GM12878 (cell line): ENCODE measurements around the gene THADA. TPM values are rescaled to one million over a fixed set of nuclear protein-coding genes. Genes with fewer than 3 reads are reported as not detected.
A peak's percentile ranks its signal among the peaks of the same experiment; 100 is the strongest.

Experiments used
- ATAC-seq: fragments of 200-7000 bp; cut with Tn5 transposase; 3 replicates; pipeline ENCODE4 v1.9.1; 2020; ENCODE audit warnings: mild to moderate bottlenecking, moderate library complexity
- BruUV-seq: library from RNA; stranded (reverse); fragments of 400-500 nt; replicated peaks from 2 replicates; lab custom pipeline; 2021; lab: Mats Ljungman, UMichigan
- CTCF ChIA-PET: fragments of 300-600 bp; sonication (Branson Sonifier 250); formaldehyde crosslinking; extraction: SDS; loops from one replicate; lab custom pipeline; 2021; ENCODE audit warnings: inconsistent platforms; lab: Yijun Ruan, JAX
- POLR2A ChIA-PET: fragments of 350-600 bp; formaldehyde crosslinking; extraction: SDS; loops from one replicate; lab custom pipeline; 2021; ENCODE audit warnings: inconsistent platforms; lab: Charles Lee
- RAD21 ChIA-PET: fragments of 300-600 bp; sonication (Branson Sonifier 250); formaldehyde crosslinking; loops from one replicate; lab custom pipeline; 2023; ENCODE audit warnings: antibody characterized with exemption; ENCODE audit not compliant: unreplicated experiment; lab: Charles Lee
- SMC1A ChIA-PET: fragments of 300-600 bp; sonication (Branson Sonifier 250); formaldehyde crosslinking; loops from one replicate; lab custom pipeline; 2023; ENCODE audit not compliant: unreplicated experiment, uncharacterized antibody; lab: Charles Lee
- DNase-seq: peaks from one replicate; pipeline ENCODE4 v3.0.0-alpha.2; 2011; ENCODE audit warnings: low read depth, low spot score
- FAIRE-seq: peaks from 3 replicates; lab custom pipeline; 2011; peaks lifted over from hg19 to GRCh38; lab: Jason Lieb, UNC
- H2AFZ ChIP-seq: 2 replicates; pipeline ENCODE4 v1.6.0; 2011; ENCODE audit warnings: low read depth, low read length, control low read depth; ENCODE audit not compliant: control insufficient read depth
- H3K27ac ChIP-seq: 2 replicates; pipeline ENCODE4 v1.5.1; 2011; ENCODE audit warnings: control low read depth; ENCODE audit not compliant: control insufficient read depth, insufficient read depth
- H3K27me3 ChIP-seq, 2 experiments: replicated peaks in 1 of 2; 2 replicates each; pipeline versions ENCODE4 v1.6.0 to v1.6.1; 2011; ENCODE audit warnings: low read length in 1 of 2; ENCODE audit not compliant: control insufficient read depth in 2 of 2, insufficient read depth in 2 of 2
- H3K36me3 ChIP-seq, 2 experiments: 2 replicates each; pipeline ENCODE4 v1.5.1; 2011; ENCODE audit warnings: low read length in 1 of 2; ENCODE audit not compliant: control insufficient read depth in 2 of 2, insufficient read depth in 2 of 2
- H3K4me1 ChIP-seq: 2 replicates; pipeline ENCODE4 v1.6.1; 2011; ENCODE audit warnings: mild to moderate bottlenecking, low read length, moderate library complexity, mixed read lengths; ENCODE audit not compliant: control insufficient read depth, insufficient read depth
- H3K4me2 ChIP-seq: 2 replicates; pipeline ENCODE4 v1.6.0; 2011; ENCODE audit warnings: control low read depth; ENCODE audit not compliant: control insufficient read depth, insufficient read depth
- H3K4me3 ChIP-seq: fragments of 200-600 bp; sonication (generic); 2 replicates; pipeline ENCODE4 v1.5.1; 2016
- H3K79me2 ChIP-seq: 2 replicates; pipeline ENCODE4 v1.6.0; 2011; ENCODE audit warnings: low read length; ENCODE audit not compliant: control insufficient read depth, insufficient read depth
- H3K9ac ChIP-seq: 2 replicates; pipeline ENCODE4 v1.8.0; 2011; ENCODE audit warnings: low read length, control low read depth, mixed read lengths; ENCODE audit not compliant: control insufficient read depth, insufficient read depth
- H3K9me3 ChIP-seq: replicated peaks from 3 replicates; pipeline ENCODE4 v1.5.1; 2011; ENCODE audit warnings: mild to moderate bottlenecking, low read length; ENCODE audit not compliant: control insufficient read depth, insufficient read depth
- H4K20me1 ChIP-seq: 2 replicates; pipeline ENCODE4 v1.6.0; 2011; ENCODE audit not compliant: control insufficient read depth, insufficient read depth
- CEBPZ ChIP-seq: fragments of 150-350 bp; IDR thresholded peaks from 2 replicates; pipeline ENCODE4 v1.6.1; 2016; ENCODE audit warnings: low read depth, low read length
- JUNB ChIP-seq: IDR thresholded peaks from 2 replicates; pipeline ENCODE4 v1.6.1; 2016; ENCODE audit warnings: antibody characterized with exemption, mild to moderate bottlenecking
- MTA3 ChIP-seq: IDR thresholded peaks from 2 replicates; pipeline ENCODE4 v1.6.1; 2012; ENCODE audit warnings: low read length, inconsistent platforms, borderline replicate concordance
- NBN ChIP-seq: fragments of 450-650 bp; IDR thresholded peaks from 2 replicates; pipeline ENCODE4 v1.6.1; 2016
- POLR2A ChIP-seq: IDR thresholded peaks from 2 replicates; pipeline ENCODE4 v1.6.1; 2011; ENCODE audit warnings: low read depth, mild to moderate bottlenecking, low read length
- SMC3 ChIP-seq: IDR thresholded peaks from 2 replicates; pipeline ENCODE4 v1.6.1; 2011; ENCODE audit warnings: low read length, improper control_type of control experiment, borderline replicate concordance
- ZNF384 ChIP-seq: IDR thresholded peaks from 2 replicates; pipeline ENCODE4 v1.6.1; 2012; ENCODE audit warnings: low read depth, mild to moderate bottlenecking, low read length, improper control_type of control experiment, borderline replicate concordance
- ZNF622 ChIP-seq: fragments of 450-650 bp; IDR thresholded peaks from 2 replicates; pipeline ENCODE4 v1.6.1; 2017; ENCODE audit warnings: mild to moderate bottlenecking, inconsistent platforms
- WGBS: methylation state at CpG from one replicate; pipeline ENCODE4 v1.1.6; 2016; ENCODE audit warnings: low lambda C conversion rate; ENCODE audit not compliant: insufficient replicate concordance, insufficient coverage; ENCODE audit errors: missing lambda C conversion rate; 5-methylcytosine and 5-hydroxymethylcytosine counted together
- in situ Hi-C: fragments of 300-500 bp; cut with MboI; formaldehyde crosslinking; loops from 9 replicates; pipeline ENCODE4 v1.14.3; 2018; ENCODE audit warnings: mixed read lengths
- intact Hi-C: fragments of 100-400 bp; cut with micrococcal nuclease; formaldehyde crosslinking; loops from one replicate; pipeline ENCODE4 v1.14.2; 2022; ENCODE audit not compliant: unreplicated experiment
- polyA plus RNA-seq, 11 experiments: library from polyadenylated mRNA; depleted of rRNA in 4 of 11; unstranded in 6 of 11; stranded (reverse) in 5 of 11; fragments of >200 nt; fragmentation: Nextera tagmentation in 4 of 11; fragmentation: Illumina TruSeq in 1 of 11; extraction: Ambion mirVana in 4 of 11; extraction: Trizol in 1 of 11; gene quantifications; 1 replicate in 1 of 11; 2 replicates in 10 of 11; pipeline versions ENCODE4 v1.2.1 to v1.2.3, GENCODE V29; 2011 to 2016; ENCODE audit warnings: inconsistent platforms in 2 of 11, missing spikeins in 2 of 11, low read depth in 1 of 11
- total RNA-seq, 4 experiments: library from RNA; depleted of rRNA in 3 of 4; stranded (reverse); fragments of >200 nt in 3 of 4; fragmentation: Illumina TruSeq in 1 of 4; extraction: Trizol in 1 of 4; gene quantifications; 2 replicates each; pipeline versions ENCODE4 v1.2.1 to v1.2.3, GENCODE V29; 2013 to 2021
- TF ChIP-seq, protein P1 (sequence below): fragments of 450-650 bp; IDR thresholded peaks from 2 replicates; pipeline ENCODE4 v1.6.1; 2014; ENCODE audit warnings: mild to moderate bottlenecking

The THADA gene
- total and polyA plus RNA-seq, 10 of the 15 experiments (the other 5 are each of a cell fraction or from before 2014, with no cell fraction given) = 14.6 to 33.2 (median 23.2) TPM

DNA sequence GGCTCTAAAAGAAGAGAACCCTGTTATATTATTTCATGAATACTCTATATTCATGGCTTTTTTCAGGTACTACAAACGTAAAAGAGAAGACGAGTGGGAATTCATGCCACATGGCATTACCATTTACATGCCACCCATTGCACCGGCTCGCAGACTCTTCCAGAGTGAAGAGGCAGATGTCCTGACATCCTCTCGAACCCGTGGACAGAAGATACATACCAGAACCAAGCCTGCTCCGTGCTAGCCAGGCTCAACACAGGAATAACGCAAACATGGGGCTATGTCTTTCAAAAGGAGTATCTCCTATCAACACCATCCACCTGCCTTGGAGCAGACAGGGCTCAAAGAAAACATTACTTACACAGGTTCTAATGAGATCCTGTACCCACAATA lies 168.8 kb downstream of the THADA start:
- no peak for FAIRE-seq
- TF ChIP-seq JUNB = no peak
- TF ChIP-seq, protein P1, sequence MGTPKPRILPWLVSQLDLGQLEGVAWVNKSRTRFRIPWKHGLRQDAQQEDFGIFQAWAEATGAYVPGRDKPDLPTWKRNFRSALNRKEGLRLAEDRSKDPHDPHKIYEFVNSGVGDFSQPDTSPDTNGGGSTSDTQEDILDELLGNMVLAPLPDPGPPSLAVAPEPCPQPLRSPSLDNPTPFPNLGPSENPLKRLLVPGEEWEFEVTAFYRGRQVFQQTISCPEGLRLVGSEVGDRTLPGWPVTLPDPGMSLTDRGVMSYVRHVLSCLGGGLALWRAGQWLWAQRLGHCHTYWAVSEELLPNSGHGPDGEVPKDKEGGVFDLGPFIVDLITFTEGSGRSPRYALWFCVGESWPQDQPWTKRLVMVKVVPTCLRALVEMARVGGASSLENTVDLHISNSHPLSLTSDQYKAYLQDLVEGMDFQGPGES = no peak
- no peak for TF ChIP-seq POLR2A
- no peak for TF ChIP-seq ZNF622
- TF ChIP-seq CEBPZ = no peak
- no peak for TF ChIP-seq SMC3
- no peak for TF ChIP-seq NBN
- TF ChIP-seq MTA3 = no peak
- TF ChIP-seq ZNF384 = no peak
- Histone ChIP-seq H3K9me3 (no peaks in the 10 kb centered on the region; the same call in 2 of the 3 replicates), H3K4me2 (peak overlapping the region; percentile 15), H3K9ac (peak overlapping the region; percentile 49), H2AFZ (peak overlapping the region; percentile 5; the same call in 1 of the 2 replicates), H3K4me3 (no peak overlapping the region), H4K20me1 (no peaks in the 10 kb centered on the region), H3K27ac (peak overlapping the region; percentile 89), H3K4me1 (peaks cover 41% of the 10 kb centered on the region), H3K79me2 (no peaks in the 10 kb centered on the region), H3K36me3 (no peaks in the 10 kb centered on the region; a peak in 2 of 4 replicates), H3K27me3 (no peaks in the 10 kb centered on the region)
- 84% methylated on average over 8 of the region's 8 CpGs for WGBS
- POLR2A ChIA-PET = interaction anchor here (0.9 to 6.4 kb wide), 9 partner anchors 9 to 203 kb away, joined by 3 to 185 read pairs (median 8); no protein-coding TSS in a partner anchor
- DNase-seq = no peak
- in situ Hi-C loops (no loop called here), intact Hi-C loops (loop anchor here (2.0 kb wide), 2 partner anchors 132 to 200 kb away; partner anchors contain the start of gene ZFP36L2)
- SMC1A ChIA-PET = interaction anchor here (0.7 to 5.9 kb wide), 20 partner anchors 9 to 205 kb away, joined by 3 to 378 read pairs (median 6); no protein-coding TSS in a partner anchor
- RAD21 ChIA-PET = interaction anchor here (0.7 to 7.1 kb wide), 25 partner anchors 9 to 232 kb away, joined by 3 to 360 read pairs (median 4); partner anchors contain the start of gene ZFP36L2
- ATAC-seq = no peak
- BruUV-seq = TSS peak; percentile 77
- CTCF ChIA-PET = interaction anchor here (0.6 to 5.9 kb wide), 13 partner anchors 14 to 198 kb away, joined by 3 to 112 read pairs (median 4); no protein-coding TSS in a partner anchor
